ENCODE data around the gene NGFR. TPM values are rescaled to one million over a fixed set of nuclear protein-coding genes. Genes with fewer than 3 reads are reported as not detected.
"Not testable (repeated sequence)": the region's sequence is repeated elsewhere in the genome, so short reads cannot be mapped to it uniquely, and the experiment has no call there.

Gene NGFR
- total RNA-seq, 1 donor from 2014 or later, result 334 TPM

- peaks cover 2% of the 10 kb centered on the region for H3K36me3 Mint-ChIP-seq (ENCODE audit: low read depth)
- DNase-seq (ENCODE audit: low read depth, low spot score), result no peak
- no peaks in the 10 kb centered on the region for H3K9me3 Mint-ChIP-seq
- peaks cover 70% of the 10 kb centered on the region for H3K27me3 Mint-ChIP-seq (ENCODE audit: low read depth)
- H3K4me3 Mint-ChIP-seq, result peak overlapping the region; percentile 92
- H3K4me1 Mint-ChIP-seq, result peaks cover 51% of the 10 kb centered on the region
- H3K27ac Mint-ChIP-seq (ENCODE audit: unreplicated experiment), result peak overlapping the region; percentile 71
- peak; percentile 28 for TF ChIP-seq CTCF (conservative IDR thresholded peaks at IDR 0.05)
These were observed 3.0 kb downstream of the NGFR start for GRCh38 chr17:49498029-49498615.

GRCh38 chr17:49501496-49501895 is 6.4 kb downstream of the NGFR start:
- DNase-seq (ENCODE audit: low read depth, low spot score), result no peak
- no peaks in the 10 kb centered on the region for H3K9me3 Mint-ChIP-seq
- peaks cover 51% of the 10 kb centered on the region for H3K4me1 Mint-ChIP-seq
- TF ChIP-seq CTCF (conservative IDR thresholded peaks at IDR 0.05), result no peak
- H3K27me3 Mint-ChIP-seq (ENCODE audit: low read depth), result peaks cover 49% of the 10 kb centered on the region
- peaks cover 9% of the 10 kb centered on the region for H3K36me3 Mint-ChIP-seq (ENCODE audit: low read depth)
- H3K4me3 Mint-ChIP-seq, result no peak overlapping the region
- no peak overlapping the region for H3K27ac Mint-ChIP-seq (ENCODE audit: unreplicated experiment)

DNA sequence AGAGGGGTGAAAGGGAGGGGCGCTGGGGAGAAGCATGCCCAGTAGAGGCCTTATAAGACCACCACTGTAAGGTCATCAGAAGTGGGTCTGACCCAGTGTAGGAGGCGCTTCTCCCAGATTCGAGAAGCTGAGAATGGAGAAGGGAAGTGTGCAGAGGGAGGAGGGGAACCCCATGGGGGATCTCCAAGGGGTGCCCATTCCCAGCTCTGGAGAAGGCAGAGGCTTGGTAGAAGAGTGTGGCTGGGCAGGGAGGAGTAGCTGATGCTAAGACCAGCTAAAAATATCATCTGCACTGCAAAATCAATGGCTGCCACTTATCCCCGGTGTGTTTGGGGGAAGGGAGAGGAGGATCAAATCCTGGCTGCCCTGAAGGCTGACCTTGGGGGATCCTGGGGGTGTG is 7.2 kb downstream of the NGFR start:
- DNase-seq (ENCODE audit: low read depth, low spot score), result no peak
- Mint-ChIP-seq H3K4me3 (no peak overlapping the region), H3K27ac (ENCODE audit: unreplicated experiment) (no peak overlapping the region), H3K27me3 (ENCODE audit: low read depth) (peaks cover 42% of the 10 kb centered on the region), H3K9me3 (no peaks in the 10 kb centered on the region), H3K36me3 (ENCODE audit: low read depth) (peaks cover 9% of the 10 kb centered on the region), H3K4me1 (peaks cover 57% of the 10 kb centered on the region)
- no peak for TF ChIP-seq CTCF (conservative IDR thresholded peaks at IDR 0.05)

DNA sequence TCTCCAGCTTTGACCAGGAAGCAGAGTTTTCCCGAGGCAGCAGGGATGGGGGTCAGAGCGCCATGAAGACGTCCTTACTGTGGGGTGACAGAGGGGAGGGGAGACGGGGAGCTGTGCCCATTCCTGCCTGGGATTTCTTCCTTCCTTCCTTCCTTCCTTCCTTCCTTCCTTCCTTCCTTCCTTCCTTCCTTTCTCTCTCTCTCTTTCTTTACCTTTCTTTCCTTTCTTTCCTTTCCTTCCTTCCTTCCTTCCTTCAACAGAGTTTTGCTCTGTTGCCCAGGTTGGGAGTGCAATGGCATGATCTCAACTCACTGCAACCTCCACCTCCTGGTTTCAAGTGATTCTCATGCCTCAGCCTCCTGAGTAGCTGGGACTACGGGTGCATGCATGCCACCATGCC is 7.6 kb downstream of the NGFR start:
- not testable (repeated sequence) for H3K9me3 Mint-ChIP-seq; H3K36me3 Mint-ChIP-seq (ENCODE audit: low read depth); DNase-seq (ENCODE audit: low read depth, low spot score)
- peak overlapping the region; percentile 71 for H3K4me3 Mint-ChIP-seq
- peak overlapping the region; percentile 76 for H3K27ac Mint-ChIP-seq (ENCODE audit: unreplicated experiment)
- H3K4me1 Mint-ChIP-seq, result peaks cover 57% of the 10 kb centered on the region
- H3K27me3 Mint-ChIP-seq (ENCODE audit: low read depth), result peaks cover 37% of the 10 kb centered on the region

DNA sequence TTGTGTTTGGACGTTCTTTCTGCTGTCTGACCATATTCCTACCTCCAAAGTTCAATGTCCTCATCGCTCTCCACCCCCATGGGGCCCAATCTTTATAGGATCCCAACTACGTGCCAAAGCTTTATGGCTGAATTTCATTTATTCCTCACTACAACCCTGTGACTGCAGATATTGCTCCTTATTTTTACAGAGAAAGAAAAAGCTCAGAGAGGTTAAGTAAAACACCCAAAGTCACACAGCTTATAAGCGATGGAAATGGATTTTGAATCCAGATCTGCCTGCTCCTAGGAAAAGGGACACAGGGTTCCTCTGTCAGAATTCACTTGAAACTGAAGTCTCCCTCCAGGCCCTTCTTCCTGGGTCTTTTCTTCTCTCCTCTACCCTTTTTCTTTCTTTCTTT is 9.3 kb downstream of the NGFR start:
- Mint-ChIP-seq H3K27ac (ENCODE audit: unreplicated experiment) (no peak overlapping the region), H3K9me3 (no peaks in the 10 kb centered on the region), H3K27me3 (ENCODE audit: low read depth) (peaks cover 21% of the 10 kb centered on the region), H3K4me3 (peak overlapping the region; percentile 50), H3K36me3 (ENCODE audit: low read depth) (peaks cover 9% of the 10 kb centered on the region), H3K4me1 (peaks cover 53% of the 10 kb centered on the region)
- DNase-seq (ENCODE audit: low read depth, low spot score), result no peak
- no peak for TF ChIP-seq CTCF (conservative IDR thresholded peaks at IDR 0.05)

DNA sequence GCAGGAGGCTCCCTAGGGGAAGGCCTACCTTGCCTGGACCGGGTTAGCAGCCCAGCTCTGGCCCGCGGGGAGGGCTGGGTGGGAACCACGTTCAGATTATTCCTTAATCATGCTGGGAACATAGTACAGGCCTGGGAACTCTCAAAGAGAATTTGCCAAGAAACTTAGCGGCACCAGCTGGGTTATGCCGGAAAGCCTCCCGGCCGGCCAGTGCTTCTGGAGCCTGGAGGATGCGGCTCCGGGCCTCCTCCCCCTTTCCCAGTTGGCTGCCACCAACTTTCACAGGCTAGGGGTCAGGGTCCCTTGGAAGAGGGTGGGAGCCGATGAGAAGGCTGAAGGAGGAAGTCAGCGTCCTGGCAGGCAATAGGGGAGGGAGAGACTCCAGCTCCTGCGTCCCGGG is 10.8 kb downstream of the NGFR start:
- DNase-seq (ENCODE audit: low read depth, low spot score), result no peak
- H3K36me3 Mint-ChIP-seq (ENCODE audit: low read depth), result peaks cover 9% of the 10 kb centered on the region
- TF ChIP-seq CTCF (conservative IDR thresholded peaks at IDR 0.05), result no peak
- no peaks in the 10 kb centered on the region for H3K9me3 Mint-ChIP-seq
- H3K4me1 Mint-ChIP-seq, result peaks cover 41% of the 10 kb centered on the region
- no peak overlapping the region for H3K4me3 Mint-ChIP-seq
- no peak overlapping the region for H3K27ac Mint-ChIP-seq (ENCODE audit: unreplicated experiment)
- peaks cover 9% of the 10 kb centered on the region for H3K27me3 Mint-ChIP-seq (ENCODE audit: low read depth)

All from neural crest cell (in vitro differentiated cells).